K562 (cell line): ENCODE data around the gene MRPL58. TPM values are rescaled to one million over a fixed set of nuclear protein-coding genes. Genes with fewer than 3 reads are reported as not detected.

Source experiments
- CBFA2T2 ChIP-seq: fragments of 450-650 bp; conservative IDR thresholded peaks from 2 replicates; pipeline ENCODE4 v1.6.1; 2017; ENCODE audit warnings: mild to moderate bottlenecking
- CXXC5 ChIP-seq: fragments of 250-450 bp; sonication (Bioruptor Pico); IDR thresholded peaks from 2 replicates; pipeline ENCODE4 v1.8.0; 2022; ENCODE audit warnings: inconsistent platforms, mild to moderate bottlenecking, moderate library complexity
- GTF2F1 ChIP-seq: IDR thresholded peaks from 2 replicates; pipeline ENCODE4 v1.6.1; 2011; ENCODE audit warnings: low read depth, low read length, improper control_type of control experiment
- KAT2B ChIP-seq: IDR thresholded peaks from one replicate; pipeline ENCODE4 v1.6.1; 2012; ENCODE audit warnings: low read depth, mild to moderate bottlenecking, control low read depth, inconsistent platforms, low read length, moderate library complexity
- KHSRP ChIP-seq: fragments of 450-650 bp; IDR thresholded peaks from 2 replicates; pipeline ENCODE4 v1.6.1; 2017
- LCOR ChIP-seq: sonication (generic); formaldehyde crosslinking; IDR thresholded peaks from 2 replicates; pipeline ENCODE4 v1.8.0; 2022; ENCODE audit warnings: mild to moderate bottlenecking, missing genetic modification reagents
- MCM3 ChIP-seq: fragments of 450-650 bp; IDR thresholded peaks from 2 replicates; pipeline ENCODE4 v1.6.1; 2016
- MECOM ChIP-seq: fragments of 250-450 bp; sonication (Bioruptor Pico); IDR thresholded peaks from 2 replicates; pipeline ENCODE4 v1.8.0; 2022; ENCODE audit warnings: inconsistent platforms
- NCOA1 ChIP-seq: fragments of 450-650 bp; IDR thresholded peaks from 2 replicates; pipeline ENCODE4 v1.6.1; 2016; ENCODE audit warnings: low read depth
- POLR3A ChIP-seq: IDR thresholded peaks from 2 replicates; pipeline ENCODE4 v1.6.1; 2011; ENCODE audit warnings: borderline replicate concordance, mild to moderate bottlenecking, moderate library complexity; ENCODE audit not compliant: insufficient read length, insufficient read depth; ENCODE audit errors: extremely low read depth
- SRF ChIP-seq, 2 experiments: fragments of 250-450, 450-650 bp in 1 of 2; sonication (Bioruptor Pico) in 1 of 2; sonication (generic) in 1 of 2; formaldehyde crosslinking; IDR thresholded peaks; 2 replicates each; pipeline versions ENCODE4 v1.5.0 to v1.5.1; 2020 to 2022; ENCODE audit warnings: mild to moderate bottlenecking in 1 of 2, missing genetic modification reagents in 1 of 2
- ZFP36 ChIP-seq: fragments of 150-350 bp; IDR thresholded peaks from 2 replicates; pipeline ENCODE4 v1.6.1; 2018; ENCODE audit warnings: low read length, low read depth; ENCODE audit not compliant: partially characterized antibody
- ZNF766 ChIP-seq: fragments of 200-800 bp; sonication (Bioruptor generic); conservative IDR thresholded peaks from 2 replicates; pipeline ENCODE4 v1.6.1; 2016; ENCODE audit warnings: missing genetic modification characterization, missing compliant biosample characterization
- polyA plus RNA-seq, 8 experiments: library from polyadenylated mRNA; depleted of rRNA in 4 of 8; stranded (reverse) in 5 of 8; unstranded in 3 of 8; fragments of >200 nt; fragmentation: Nextera tagmentation in 2 of 8; fragmentation: Illumina TruSeq in 1 of 8; extraction: Ambion mirVana in 2 of 8; extraction: Trizol in 1 of 8; gene quantifications; 2 replicates each; pipeline versions ENCODE4 v1.2.1 to v1.2.3, GENCODE V29; 2011 to 2014; ENCODE audit warnings: inconsistent platforms in 1 of 8, missing spikeins in 1 of 8
- total RNA-seq, 7 experiments: library from RNA; depleted of rRNA in 6 of 7; stranded (reverse); fragments of >200 nt in 6 of 7; fragmentation: Illumina TruSeq in 2 of 7; extraction: Trizol in 2 of 7; gene quantifications; 2 replicates each; pipeline versions ENCODE4 v1.2.1 to v1.2.3, GENCODE V29; 2011 to 2021; ENCODE audit warnings: low replicate concordance in 1 of 7
- TF ChIP-seq, protein P1 (sequence below): sonication (generic); formaldehyde crosslinking; IDR thresholded peaks from 2 replicates; pipeline ENCODE4 v1.8.0; 2023; ENCODE audit warnings: missing genetic modification reagents, mild to moderate bottlenecking, borderline replicate concordance
- TF ChIP-seq, protein P2 (sequence below): fragments of 250-450 bp; sonication (Bioruptor Pico); IDR thresholded peaks from 2 replicates; pipeline ENCODE4 v1.6.1; 2021; ENCODE audit warnings: mild to moderate bottlenecking
- TF ChIP-seq, protein P3 (sequence below): fragments of 450-650 bp; formaldehyde crosslinking; IDR thresholded peaks from 2 replicates; pipeline ENCODE4 v1.4.0; 2020; ENCODE audit warnings: mild to moderate bottlenecking, moderate library complexity
- TF ChIP-seq, protein P4 (sequence below): sonication (generic); formaldehyde crosslinking; IDR thresholded peaks from 2 replicates; pipeline ENCODE4 v1.8.1; 2023; ENCODE audit warnings: mild to moderate bottlenecking, missing genetic modification reagents

The MRPL58 gene
- total and polyA plus RNA-seq, 9 of the 15 experiments (the other 6 are each of a cell fraction or from before 2014, with no cell fraction given): 30.8 to 107 (median 72.4) TPM

DNA sequence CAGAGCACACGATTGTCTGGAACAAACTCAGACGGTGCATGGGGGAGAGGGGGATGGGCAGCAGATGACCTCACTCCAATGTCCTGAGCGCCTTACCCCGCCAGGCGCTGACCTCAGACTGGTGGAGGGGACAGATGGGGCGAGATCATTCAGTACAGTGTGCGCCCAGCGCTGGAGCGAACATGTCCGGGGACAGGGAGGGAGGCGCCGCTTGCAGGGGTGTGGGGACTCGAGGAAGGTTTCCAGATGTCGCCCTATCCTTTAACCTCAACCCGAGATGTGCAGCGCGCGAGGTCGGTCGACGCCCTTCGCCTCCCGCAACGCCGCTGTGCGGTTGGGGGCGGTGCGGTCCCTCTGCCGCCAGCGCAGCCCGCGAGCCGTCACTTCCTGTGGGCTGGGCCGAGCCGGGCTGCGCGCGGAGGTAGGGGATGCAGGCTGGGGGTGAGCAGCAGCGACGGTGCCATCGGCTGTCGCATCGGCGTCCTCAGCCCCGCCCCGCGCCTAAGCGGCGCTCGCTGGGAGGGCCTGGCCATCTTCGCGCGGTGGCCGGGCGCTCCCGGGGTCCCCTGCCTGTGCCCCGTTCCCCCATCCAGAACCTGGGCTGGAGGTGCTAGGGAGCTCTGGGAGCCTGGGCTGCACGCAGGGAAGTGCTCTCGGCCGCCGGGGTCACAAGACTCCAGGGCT is 30.3 kb upstream of the MRPL58 start (continued):
- TF ChIP-seq, protein P1, sequence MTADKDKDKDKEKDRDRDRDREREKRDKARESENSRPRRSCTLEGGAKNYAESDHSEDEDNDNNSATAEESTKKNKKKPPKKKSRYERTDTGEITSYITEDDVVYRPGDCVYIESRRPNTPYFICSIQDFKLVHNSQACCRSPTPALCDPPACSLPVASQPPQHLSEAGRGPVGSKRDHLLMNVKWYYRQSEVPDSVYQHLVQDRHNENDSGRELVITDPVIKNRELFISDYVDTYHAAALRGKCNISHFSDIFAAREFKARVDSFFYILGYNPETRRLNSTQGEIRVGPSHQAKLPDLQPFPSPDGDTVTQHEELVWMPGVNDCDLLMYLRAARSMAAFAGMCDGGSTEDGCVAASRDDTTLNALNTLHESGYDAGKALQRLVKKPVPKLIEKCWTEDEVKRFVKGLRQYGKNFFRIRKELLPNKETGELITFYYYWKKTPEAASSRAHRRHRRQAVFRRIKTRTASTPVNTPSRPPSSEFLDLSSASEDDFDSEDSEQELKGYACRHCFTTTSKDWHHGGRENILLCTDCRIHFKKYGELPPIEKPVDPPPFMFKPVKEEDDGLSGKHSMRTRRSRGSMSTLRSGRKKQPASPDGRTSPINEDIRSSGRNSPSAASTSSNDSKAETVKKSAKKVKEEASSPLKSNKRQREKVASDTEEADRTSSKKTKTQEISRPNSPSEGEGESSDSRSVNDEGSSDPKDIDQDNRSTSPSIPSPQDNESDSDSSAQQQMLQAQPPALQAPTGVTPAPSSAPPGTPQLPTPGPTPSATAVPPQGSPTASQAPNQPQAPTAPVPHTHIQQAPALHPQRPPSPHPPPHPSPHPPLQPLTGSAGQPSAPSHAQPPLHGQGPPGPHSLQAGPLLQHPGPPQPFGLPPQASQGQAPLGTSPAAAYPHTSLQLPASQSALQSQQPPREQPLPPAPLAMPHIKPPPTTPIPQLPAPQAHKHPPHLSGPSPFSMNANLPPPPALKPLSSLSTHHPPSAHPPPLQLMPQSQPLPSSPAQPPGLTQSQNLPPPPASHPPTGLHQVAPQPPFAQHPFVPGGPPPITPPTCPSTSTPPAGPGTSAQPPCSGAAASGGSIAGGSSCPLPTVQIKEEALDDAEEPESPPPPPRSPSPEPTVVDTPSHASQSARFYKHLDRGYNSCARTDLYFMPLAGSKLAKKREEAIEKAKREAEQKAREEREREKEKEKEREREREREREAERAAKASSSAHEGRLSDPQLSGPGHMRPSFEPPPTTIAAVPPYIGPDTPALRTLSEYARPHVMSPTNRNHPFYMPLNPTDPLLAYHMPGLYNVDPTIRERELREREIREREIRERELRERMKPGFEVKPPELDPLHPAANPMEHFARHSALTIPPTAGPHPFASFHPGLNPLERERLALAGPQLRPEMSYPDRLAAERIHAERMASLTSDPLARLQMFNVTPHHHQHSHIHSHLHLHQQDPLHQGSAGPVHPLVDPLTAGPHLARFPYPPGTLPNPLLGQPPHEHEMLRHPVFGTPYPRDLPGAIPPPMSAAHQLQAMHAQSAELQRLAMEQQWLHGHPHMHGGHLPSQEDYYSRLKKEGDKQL (CRISPR knock-in tag): no peak
- TF ChIP-seq, protein P2, sequence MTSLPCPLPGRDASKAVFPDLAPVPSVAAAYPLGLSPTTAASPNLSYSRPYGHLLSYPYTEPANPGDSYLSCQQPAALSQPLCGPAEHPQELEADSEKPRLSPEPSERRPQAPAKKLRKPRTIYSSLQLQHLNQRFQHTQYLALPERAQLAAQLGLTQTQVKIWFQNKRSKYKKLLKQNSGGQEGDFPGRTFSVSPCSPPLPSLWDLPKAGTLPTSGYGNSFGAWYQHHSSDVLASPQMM (CRISPR knock-in tag): no peak
- TF ChIP-seq SRF (CRISPR knock-in tag; IDR thresholded peaks at IDR 0.05): peak in 1 of 2 experiments; percentile 64; a peak in 1 of 4 replicates
- TF ChIP-seq, protein P3, sequence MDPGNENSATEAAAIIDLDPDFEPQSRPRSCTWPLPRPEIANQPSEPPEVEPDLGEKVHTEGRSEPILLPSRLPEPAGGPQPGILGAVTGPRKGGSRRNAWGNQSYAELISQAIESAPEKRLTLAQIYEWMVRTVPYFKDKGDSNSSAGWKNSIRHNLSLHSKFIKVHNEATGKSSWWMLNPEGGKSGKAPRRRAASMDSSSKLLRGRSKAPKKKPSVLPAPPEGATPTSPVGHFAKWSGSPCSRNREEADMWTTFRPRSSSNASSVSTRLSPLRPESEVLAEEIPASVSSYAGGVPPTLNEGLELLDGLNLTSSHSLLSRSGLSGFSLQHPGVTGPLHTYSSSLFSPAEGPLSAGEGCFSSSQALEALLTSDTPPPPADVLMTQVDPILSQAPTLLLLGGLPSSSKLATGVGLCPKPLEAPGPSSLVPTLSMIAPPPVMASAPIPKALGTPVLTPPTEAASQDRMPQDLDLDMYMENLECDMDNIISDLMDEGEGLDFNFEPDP (CRISPR knock-in tag): no peak
- TF ChIP-seq, protein P4, sequence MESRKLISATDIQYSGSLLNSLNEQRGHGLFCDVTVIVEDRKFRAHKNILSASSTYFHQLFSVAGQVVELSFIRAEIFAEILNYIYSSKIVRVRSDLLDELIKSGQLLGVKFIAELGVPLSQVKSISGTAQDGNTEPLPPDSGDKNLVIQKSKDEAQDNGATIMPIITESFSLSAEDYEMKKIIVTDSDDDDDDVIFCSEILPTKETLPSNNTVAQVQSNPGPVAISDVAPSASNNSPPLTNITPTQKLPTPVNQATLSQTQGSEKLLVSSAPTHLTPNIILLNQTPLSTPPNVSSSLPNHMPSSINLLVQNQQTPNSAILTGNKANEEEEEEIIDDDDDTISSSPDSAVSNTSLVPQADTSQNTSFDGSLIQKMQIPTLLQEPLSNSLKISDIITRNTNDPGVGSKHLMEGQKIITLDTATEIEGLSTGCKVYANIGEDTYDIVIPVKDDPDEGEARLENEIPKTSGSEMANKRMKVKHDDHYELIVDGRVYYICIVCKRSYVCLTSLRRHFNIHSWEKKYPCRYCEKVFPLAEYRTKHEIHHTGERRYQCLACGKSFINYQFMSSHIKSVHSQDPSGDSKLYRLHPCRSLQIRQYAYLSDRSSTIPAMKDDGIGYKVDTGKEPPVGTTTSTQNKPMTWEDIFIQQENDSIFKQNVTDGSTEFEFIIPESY (CRISPR knock-in tag): peak; percentile 76
- TF ChIP-seq MECOM (CRISPR knock-in tag): no peak
- TF ChIP-seq NCOA1: peak; percentile 66
- peak; percentile 96 for TF ChIP-seq CXXC5
- TF ChIP-seq POLR3A: no peak
- TF ChIP-seq KAT2B: no peak
- TF ChIP-seq KHSRP: no peak
- 0 out of 2 replicates have a peak, but pooled peaks have one; percentile 4 for TF ChIP-seq CBFA2T2
- TF ChIP-seq ZFP36: peak; percentile 8
- TF ChIP-seq MCM3: no peak
- TF ChIP-seq ZNF766: 0 out of 2 replicates have a peak, but pooled peaks have one; percentile 22
- TF ChIP-seq LCOR (CRISPR knock-in tag): peak; percentile 87
- TF ChIP-seq GTF2F1: 0 out of 2 replicates have a peak, but pooled peaks have one; percentile 23
